HG03575 (cell line): Measurements from ENCODE around the gene MMAB.

Source experiments
- ATAC-seq: cut with Tn5 transposase; IDR thresholded peaks from one replicate; pipeline ENCODE4 v1.9.1; 2021; ENCODE audit not compliant: unreplicated experiment, insufficient number of reproducible peaks, low FRiP score; ENCODE audit errors: extremely low read depth

The MMAB gene

DNA sequence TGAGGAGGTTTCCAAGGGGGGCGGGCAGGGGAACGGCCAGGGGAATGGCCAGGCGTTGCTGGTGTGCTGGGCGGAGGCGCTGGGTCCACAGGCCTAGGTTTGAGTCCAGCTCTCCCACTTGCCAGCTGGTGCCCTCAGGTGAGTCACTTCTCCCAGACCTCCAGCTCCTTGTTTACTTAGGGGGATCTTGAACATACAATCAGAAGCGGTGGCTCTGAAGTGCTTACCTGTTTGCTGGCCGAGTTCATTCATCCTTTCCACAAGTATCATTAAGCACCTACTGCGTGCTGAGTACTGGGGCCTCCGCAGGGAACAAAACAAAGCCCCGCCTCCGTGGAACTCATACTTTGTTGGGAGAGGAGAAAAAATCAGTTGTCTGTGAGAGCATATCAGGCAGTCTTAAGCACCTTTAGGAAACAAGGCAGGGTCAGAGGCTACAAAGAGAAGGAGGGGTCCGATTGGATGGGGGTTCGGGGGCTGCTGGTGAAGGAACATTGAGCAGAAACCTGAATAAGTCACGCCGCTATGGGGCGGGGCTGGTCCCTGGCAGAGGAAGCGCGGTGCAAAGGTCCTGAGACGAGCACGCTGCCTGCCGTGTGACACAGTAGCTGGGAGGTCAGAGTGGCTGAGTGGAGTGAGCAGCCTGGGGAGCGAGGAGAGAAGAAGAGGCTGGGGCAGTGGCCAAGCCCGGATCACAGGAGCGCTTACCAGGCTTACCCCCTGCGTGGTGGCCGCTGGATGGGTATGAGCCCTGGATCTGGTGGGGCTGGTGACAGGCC lies 15.3 kb upstream of the MMAB start:
- no peak for ATAC-seq

- ATAC-seq: no peak
Measured at GRCh38 chr12:109587921-109588320, 14.6 kb upstream of the MMAB start.

GRCh38 chr12:109586385-109587296 lies 13.3 kb upstream of the MMAB start:
- ATAC-seq: no peak

GRCh38 chr12:109583733-109584132 lies 10.4 kb upstream of the MMAB start:
- ATAC-seq: no peak

GRCh38 chr12:109582636-109583035 lies 9.3 kb upstream of the MMAB start:
- no peak for ATAC-seq

DNA sequence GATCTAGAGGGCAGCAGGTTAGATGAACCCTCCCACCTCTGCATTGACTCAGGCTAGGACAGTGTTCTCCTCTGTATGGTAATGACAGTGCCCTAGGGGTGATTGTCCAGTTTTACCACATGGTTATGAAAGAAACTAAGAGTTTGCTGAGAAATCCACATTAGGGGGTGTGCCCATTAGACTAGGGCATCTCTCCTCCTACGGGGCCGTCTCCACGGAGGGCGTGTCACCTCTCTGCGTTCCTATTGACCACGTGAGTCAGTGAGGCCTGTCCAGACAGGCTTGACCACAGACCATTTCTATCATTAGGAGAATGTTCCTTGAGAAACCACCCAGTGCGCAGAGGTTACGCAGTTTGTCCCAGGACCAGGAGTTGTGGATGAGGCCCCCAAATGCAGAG lies 8.6 kb upstream of the MMAB start:
- ATAC-seq: no peak

DNA sequence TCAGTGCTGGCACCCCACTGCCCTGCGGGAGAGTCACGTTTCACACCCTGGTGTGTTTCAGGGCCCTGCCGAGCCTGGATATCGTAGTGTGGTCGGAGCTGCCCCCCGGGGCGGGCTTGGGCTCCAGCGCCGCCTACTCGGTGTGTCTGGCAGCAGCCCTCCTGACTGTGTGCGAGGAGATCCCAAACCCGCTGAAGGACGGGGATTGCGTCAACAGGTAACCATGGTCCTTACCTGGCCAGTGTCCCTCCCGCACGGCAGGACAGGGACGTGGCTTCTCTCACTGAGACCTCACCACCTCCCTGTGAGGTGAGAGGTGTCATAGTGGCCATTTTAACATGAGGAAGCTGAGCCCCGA lies 8.0 kb upstream of the MMAB start:
- no peak for ATAC-seq

GRCh38 chr12:109580684-109581333 lies 7.5 kb upstream of the MMAB start:
- ATAC-seq: no peak

DNA sequence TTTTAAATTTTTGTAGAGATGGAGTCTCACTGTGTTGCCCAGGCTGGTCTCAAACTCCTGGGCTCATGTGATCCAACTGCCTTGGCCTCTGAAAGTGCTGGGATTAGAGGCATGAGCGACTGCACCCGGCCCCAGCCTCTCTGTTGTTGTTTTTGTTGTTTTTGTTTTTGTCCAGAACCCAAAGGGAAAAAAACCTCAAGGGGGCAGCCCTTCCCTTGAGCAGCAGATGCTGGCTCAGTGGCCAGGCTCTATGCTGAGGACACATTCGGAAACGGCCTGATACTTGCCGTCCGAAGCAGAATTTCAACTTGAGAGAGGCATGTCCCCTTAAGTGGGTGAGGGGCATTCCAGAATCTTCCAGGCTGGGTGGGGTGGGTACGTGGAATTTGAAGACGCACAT lies 7.0 kb upstream of the MMAB start:
- no peak for ATAC-seq

DNA sequence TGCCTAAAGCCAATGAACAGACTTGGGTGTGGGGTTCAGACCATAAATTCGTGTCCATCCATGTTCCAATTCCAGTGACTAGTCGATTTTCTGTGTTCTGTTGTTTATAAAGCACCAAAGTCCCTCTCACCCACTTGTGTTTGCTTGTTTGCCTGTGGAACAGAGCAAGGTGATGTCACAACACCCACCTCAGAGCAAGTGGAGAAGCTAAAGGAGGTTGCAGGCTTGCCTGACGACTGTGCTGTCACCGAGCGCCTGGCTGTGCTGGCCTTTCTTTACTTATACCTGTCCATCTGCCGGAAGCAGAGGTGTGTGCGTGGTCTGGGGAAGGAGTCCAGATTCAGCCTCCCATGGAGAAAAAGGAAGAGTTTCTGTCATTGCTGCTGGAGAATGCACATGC lies 6.3 kb upstream of the MMAB start:
- ATAC-seq: no peak

- no peak for ATAC-seq
Measured at GRCh38 chr12:109578330-109578927, 5.1 kb upstream of the MMAB start.

DNA sequence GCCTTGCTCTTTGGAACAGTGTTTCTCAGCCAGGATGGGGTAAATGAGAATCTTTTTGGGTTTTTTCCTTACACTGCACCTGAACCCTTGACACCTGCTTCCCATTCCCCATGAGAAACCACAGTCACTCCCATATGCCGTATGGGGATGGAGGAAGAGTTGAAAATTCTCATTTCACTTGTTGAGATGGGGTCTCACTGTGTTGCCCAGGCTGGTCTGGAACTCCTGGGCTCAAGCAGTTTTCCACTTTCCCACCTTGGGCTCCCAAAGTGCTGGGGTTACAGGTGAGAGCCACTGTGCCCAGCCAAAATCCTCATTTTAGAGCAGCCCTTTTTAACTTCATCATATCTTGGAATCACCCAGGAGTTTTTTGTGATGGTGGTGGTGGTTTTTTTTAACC lies 4.0 kb upstream of the MMAB start:
- no peak for ATAC-seq

GRCh38 chr12:109575683-109576082 lies 2.4 kb upstream of the MMAB start:
- no peak for ATAC-seq

DNA sequence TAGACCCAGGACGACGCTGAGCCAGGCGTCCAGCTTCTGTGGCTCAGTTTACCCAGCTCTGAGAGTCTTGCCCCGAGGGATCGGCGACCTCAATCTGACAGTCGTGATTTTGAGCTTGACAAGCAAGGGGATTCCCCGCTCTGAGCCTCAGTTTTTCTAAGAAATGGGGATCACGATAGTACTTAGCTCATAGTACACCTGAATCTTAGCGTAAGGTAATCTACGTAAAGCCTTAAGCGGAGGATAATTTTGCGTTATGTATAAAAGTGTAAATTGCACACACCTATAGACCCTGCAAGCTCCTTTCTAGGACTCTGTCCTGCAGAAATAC lies 575 bp upstream of the MMAB start:
- ATAC-seq: peak; percentile 4

GRCh38 chr12:109572506-109572845 lies 828 bp downstream of the MMAB start:
- ATAC-seq: no peak

- ATAC-seq: no peak
Measured at GRCh38 chr12:109571773-109572505, 1.4 kb downstream of the MMAB start.

DNA sequence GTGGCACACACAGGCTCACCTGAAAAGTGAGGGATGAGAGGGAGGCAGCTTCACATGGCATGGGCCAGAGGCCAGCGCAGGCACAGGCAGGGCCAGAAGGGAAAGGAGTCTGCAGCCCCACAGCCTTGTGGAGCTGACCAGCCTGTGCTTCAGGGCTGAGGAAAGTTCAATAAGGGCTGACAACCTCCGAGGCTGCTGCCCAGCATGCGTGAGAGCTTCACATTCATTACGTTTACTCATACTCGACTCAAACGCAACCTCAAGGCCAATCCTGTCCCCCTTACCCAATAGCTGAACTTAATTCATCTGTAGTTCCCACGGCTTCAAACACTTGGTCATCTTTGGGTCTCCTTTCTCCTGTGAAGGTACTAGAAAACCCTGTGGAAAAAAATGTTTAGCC lies 4.8 kb downstream of the MMAB start:
- ATAC-seq: no peak

GRCh38 chr12:109567967-109568366 lies 5.3 kb downstream of the MMAB start:
- ATAC-seq: no peak

DNA sequence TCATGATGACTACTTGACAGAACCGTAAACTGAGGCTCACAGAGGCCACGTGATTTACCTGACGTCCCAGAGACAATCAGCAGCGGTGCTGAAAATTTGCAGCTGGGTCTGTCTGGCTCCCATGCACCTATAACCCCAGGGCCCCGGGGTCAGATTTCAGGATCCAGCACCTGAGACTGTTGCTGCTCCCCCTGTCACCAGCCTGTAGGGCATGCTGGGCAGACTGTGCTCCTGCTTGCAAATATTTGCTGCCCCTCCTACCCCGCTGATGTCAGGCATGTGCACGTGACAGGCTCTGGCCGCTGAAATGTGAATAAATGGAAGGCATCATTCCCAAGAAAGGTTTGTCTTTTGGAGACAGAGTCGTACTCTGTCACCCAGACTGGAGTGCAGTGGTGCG lies 6.0 kb downstream of the MMAB start:
- ATAC-seq: no peak
